ENCODE data around the gene ACO2.
"Not testable (repeated sequence)": the region's sequence is repeated elsewhere in the genome, so short reads cannot be mapped to it uniquely, and the experiment has no call there.

The ACO2 gene

GRCh38 chr22:41448189-41448808 lies 20.6 kb upstream of the ACO2 start:
- peak; percentile 99 for DNase-seq (ENCODE audit: low read depth)

GRCh38 chr22:41458161-41458728 lies 10.7 kb upstream of the ACO2 start:
- no peak for DNase-seq (ENCODE audit: low read depth)

- no peak for DNase-seq (ENCODE audit: low read depth)
These were observed 9.5 kb upstream of the ACO2 start for GRCh38 chr22:41459431-41459830.

DNA sequence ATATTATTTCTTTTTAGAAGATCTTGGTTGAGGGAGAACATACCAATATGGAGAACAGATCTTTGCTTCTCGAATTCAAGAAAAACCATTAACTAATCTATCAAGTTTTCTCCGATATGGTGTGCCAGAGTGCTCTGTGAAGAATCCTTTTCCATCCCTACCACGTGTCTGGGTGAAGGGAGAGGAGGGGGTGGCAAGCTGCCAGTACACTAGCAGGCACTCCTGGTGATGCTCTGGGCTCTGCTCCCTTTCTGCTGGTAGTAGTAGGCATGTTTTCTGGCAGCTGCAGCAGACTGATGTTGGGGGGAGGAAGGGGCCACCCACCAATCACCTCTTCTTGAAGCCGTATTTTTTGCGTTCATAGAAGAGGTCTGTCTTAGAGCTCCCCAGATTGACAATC lies 8.8 kb upstream of the ACO2 start:
- DNase-seq (ENCODE audit: low read depth): not testable (repeated sequence)

DNA sequence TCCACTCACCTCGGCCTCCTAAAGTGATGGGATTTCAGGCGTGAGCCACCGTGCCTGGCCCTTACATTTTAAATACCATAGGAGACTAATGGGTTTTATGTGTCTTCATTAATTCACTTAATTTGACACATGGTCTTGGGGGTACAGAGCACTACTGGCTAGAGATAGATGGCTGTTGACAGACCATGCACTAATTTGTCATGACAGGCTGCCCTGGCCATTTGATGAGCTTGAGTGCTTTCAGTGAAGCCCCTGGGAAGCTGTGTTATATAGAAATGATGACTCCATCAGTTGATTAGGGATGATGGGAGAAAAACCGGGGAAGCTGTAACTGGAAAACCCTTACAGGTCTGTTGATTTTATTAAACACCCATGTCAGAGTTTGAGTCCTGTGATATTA lies 7.0 kb upstream of the ACO2 start:
- no peak for DNase-seq (ENCODE audit: low read depth)

DNA sequence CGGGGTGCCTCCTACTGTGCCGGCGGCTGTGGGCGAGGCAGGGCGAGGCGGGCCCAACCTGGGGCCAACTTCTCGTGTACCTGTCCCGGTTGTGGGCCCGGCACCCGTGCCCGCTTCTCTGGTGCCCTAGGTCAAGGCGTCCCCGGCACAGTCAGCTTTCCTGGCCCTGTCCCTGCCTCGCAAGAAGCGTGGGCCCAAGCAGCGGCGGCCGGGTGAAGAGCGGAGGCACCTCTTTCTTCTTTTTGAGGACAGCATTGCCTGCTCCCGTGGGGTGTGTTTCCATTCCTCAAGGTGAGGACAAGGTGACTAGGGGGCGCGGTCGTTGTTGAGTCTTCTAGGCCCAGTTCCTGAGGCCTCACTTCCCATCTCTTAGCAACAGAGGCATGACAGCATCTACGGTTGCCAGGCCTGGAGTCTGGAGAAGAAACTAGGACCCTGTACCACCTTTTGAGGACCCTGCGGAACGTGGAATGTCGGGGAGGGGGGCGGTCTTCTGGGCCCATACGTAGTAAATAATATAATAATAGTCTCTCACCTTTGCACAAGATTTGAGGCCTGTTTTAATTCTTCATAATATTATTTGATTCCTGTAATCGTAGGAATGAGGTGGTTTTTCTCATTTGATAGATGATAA lies 418 bp downstream of the ACO2 start:
- peak; percentile 44 for DNase-seq (ENCODE audit: low read depth)

DNA sequence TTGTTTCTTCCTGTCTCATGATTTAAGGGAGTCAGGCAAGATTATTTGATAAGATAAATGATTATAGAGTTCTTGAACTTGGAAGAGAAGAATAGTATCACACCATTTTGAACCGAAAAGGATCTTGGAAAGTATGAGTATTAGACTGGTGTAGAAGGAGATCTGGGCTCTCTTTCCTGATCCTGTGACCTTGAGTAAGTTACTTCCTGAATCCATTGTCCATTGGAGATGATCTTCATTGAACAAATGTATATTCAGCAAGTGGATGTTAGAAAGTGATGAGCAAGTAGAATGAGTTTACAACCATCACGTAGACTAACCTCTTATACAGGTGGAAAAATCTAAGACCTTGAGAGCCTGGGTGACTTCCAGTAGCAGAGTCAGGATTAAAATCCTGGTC lies 2.0 kb downstream of the ACO2 start:
- DNase-seq (ENCODE audit: low read depth): no peak

- no peak for DNase-seq (ENCODE audit: low read depth)
These were observed 2.7 kb downstream of the ACO2 start for GRCh38 chr22:41471568-41471967.

DNA sequence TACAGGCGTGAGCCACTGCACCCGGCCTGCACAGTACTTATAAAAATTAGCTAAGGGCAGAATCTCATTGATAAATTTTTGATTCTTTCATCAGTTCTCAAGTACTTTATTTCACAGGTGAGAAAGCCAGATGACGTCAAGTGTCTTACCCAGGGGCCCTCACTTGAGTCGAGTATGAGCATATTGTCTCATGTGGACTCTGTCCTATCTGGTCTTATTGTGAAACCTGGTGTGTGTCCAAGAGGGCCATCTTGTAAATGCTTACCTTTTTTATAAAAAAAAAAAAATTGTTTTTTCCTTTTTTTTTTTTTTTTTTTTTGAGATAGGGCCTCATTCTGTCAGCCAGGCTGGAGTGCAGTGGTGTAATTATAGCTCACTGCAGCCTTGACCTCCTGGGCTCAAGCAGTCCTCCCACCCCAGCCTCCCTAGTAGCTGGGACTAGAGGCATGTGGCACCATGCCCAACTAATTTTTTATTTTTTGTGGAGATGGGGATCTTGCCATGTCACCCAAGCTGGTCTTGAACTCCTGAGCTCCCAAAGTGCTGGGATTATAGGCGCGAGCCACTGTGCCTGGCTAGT lies 6.0 kb downstream of the ACO2 start:
- no peak for DNase-seq (ENCODE audit: low read depth)

GRCh38 chr22:41478473-41478872 lies 9.6 kb downstream of the ACO2 start:
- no peak for DNase-seq (ENCODE audit: low read depth)

- no peak for DNase-seq (ENCODE audit: low read depth)
These were observed 10.1 kb downstream of the ACO2 start for GRCh38 chr22:41478891-41479521.

DNA sequence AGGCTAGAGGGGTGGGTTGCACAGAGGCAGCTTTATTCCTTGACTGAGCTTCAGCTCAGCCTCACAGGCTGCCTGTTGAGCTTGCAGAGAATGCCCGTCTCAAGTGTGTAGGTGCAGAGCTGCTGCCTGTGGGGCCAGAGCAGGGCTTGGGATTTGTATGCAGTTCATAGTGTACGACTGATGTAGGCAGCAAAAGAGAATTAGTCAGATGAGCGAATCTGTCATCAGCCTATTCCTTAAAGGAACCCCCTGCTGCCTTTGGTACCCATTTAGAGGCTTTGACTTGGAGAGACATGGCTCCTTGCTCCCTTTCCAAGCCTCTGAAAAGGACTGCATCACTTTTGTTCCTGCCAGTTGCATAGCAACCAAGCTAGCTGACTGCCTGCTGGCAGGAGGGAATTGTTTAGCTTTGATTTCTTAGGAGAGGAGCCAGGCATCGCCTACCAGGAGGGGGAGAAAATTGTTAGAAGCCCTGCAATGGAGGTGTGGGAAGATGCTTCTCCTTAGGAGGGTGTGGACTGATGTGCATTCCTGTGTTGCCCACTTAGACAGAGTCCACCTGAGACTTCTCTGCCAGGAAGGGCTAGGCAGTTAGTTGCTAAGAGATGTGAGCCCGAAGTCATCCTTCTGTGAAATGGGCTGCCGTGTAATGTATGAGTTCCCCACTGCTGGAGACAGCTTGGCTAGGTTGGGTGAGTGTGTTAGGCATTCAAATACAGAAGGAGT lies 10.9 kb downstream of the ACO2 start:
- peak; percentile 34 for DNase-seq (ENCODE audit: low read depth)

DNA sequence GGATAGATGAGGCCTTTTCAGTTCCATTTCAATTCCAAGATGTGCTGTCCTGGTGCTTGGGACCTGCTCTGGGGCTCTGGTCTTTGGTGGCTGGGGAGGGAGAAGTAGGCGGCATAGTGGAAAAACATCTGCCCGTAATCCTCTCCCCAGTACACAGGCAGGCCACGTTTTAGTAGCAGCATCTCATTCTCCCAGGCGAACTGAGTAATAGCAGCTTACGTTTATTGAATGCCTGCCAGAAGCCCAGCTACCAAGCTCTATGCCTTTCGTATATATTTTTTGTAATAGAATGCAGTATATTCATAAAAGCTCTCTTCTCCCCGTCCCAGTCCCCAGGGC lies 11.4 kb downstream of the ACO2 start:
- peak; percentile 68 for DNase-seq (ENCODE audit: low read depth)

DNA sequence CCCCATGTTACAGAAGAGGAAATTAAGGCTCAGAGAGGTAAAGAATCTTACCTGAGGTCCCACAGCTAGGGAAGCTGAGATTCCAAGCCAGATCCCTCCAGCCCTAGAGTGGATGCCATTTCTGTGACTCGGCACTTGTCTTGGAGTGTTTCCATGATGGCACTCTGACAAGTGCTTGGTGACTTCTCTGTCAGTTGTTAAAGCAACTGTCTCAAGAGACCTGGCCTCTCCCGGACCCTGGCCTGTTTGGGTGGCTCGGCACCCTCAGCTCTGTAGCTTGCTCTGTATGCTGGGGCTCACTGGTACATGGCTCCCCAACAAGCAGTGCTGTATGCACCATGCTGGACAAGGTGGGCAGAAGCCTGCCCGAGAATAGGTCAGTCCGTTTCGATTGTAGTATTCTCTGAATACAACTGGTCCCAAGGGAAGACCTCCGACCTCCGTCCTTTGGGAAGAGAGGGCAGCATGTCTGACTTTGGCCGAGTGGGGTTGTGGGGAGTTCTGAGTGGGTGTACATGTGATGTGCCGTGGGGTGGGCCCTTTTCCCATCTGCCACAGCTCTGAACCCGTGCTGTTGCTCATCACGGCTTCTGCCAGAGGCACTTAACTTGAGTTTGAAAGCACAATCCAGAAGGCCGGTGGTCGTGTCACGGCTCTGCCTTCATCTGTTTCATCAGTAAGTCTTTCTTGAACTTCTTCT lies 12.4 kb downstream of the ACO2 start:
- peak; percentile 34 for DNase-seq (ENCODE audit: low read depth)

- DNase-seq (ENCODE audit: low read depth): no peak
These were observed 13.0 kb downstream of the ACO2 start for GRCh38 chr22:41481925-41482318.

DNA sequence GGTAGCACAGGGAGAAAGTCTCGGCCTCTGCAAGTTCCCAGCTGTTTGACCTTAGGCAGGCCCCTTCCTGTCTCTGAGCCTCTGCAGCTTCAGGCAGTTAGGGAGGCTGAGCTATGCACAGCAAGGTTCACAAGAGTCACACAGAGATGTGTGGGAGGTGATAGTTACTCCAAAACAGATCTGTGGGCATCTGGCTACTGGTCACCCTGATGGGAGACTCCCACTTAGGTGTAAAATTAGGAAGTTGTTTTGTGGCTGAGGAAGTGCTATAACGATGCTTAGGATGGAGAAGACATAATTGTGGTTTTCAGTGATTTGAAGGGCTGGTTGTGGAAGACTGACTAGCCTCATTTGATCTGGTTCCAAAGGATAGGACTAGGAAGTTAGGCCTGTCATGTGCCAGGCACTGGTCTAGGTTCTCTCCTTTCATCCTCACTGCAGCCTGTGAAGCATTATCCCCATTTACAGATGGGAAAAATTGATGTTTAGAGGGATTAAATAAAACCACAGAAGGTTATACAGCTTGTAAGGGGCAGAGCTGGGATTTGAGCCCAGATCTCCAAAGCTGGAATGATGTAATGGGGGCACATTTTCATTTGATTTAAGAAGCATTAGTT lies 13.5 kb downstream of the ACO2 start:
- peak; percentile 15 for DNase-seq (ENCODE audit: low read depth)

DNA sequence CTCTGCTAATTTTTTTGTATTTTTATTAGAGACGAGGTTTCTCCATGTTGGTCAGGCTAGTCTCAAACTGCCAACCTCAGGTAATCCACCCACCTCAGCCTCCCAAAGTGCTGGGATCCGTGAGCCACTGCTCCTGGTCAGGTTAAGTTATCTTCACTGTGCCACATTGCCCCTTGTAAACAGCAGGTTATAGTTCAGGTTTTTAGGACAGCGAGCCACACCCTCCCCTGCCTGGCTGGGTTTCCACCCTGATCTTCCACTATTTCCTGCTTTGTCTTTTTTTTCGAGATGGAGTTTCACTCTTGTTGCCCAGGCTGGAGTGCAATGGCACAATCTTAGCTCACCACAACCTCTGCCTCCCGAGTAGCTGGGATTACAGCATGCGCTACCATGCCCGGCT lies 16.1 kb downstream of the ACO2 start:
- no peak for DNase-seq (ENCODE audit: low read depth)

- DNase-seq (ENCODE audit: low read depth): no peak
These were observed 18.4 kb downstream of the ACO2 start for GRCh38 chr22:41487037-41487935.

GRCh38 chr22:41488076-41488475 lies 19.2 kb downstream of the ACO2 start:
- no peak for DNase-seq (ENCODE audit: low read depth)

Data from ELR (cell line).